PFSK-1 (cell line): ENCODE data around the gene CCDC137.

ENCODE experiments used
- FOXP2 ChIP-seq: optimal IDR thresholded peaks from 2 replicates; pipeline ENCODE3; 2011; ENCODE audit warnings: borderline replicate concordance, control low read depth, inconsistent platforms; ENCODE audit not compliant: insufficient read depth; ENCODE audit errors: extremely low read length, extremely low read depth
- POLR2AphosphoS5 ChIP-seq: IDR thresholded peaks from 2 replicates; pipeline ENCODE4 v1.6.1; 2012; ENCODE audit warnings: low read depth, mild to moderate bottlenecking, control low read depth, low read length, moderate library complexity
- SIN3A ChIP-seq: IDR thresholded peaks from 2 replicates; pipeline ENCODE4 v1.6.1; 2012; ENCODE audit warnings: mild to moderate bottlenecking, low read length, moderate library complexity, borderline replicate concordance; ENCODE audit not compliant: insufficient read depth
- TAF1 ChIP-seq: IDR thresholded peaks from 2 replicates; pipeline ENCODE4 v1.6.1; 2012; ENCODE audit warnings: low read length, control low read depth, borderline replicate concordance; ENCODE audit not compliant: insufficient read depth
- TF ChIP-seq, protein P1 (sequence below), 2 experiments: IDR thresholded peaks; 2 replicates each; pipeline versions ENCODE4 v1.6.1 to v1.8.0; 2011 to 2012; ENCODE audit warnings: low read depth in 2 of 2, low read length in 2 of 2, control low read depth in 1 of 2, inconsistent platforms in 1 of 2, mild to moderate bottlenecking in 1 of 2, moderate library complexity in 1 of 2; ENCODE audit not compliant: insufficient read depth in 1 of 2

CCDC137 gene

DNA sequence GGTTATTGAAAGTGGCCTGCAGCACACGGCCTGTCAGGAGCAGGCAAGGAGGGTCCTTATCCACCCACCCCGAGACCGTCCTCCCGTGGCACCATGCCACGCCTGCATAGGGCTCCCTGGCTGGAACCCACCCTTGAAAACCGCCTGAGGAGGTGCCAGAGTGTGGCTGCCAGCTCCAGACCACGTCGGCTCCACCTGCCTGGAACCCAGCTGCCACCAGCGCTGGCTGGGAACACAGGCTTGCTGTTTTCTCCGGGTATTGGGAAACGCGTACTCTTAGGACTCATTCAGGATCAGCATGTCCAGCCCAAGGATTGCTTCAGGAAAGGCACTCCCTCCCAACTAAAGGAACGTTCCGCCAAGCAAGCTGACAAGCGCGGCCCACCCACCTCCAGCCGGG is 10.4 kb downstream of the CCDC137 start:
- TF ChIP-seq, protein P1, sequence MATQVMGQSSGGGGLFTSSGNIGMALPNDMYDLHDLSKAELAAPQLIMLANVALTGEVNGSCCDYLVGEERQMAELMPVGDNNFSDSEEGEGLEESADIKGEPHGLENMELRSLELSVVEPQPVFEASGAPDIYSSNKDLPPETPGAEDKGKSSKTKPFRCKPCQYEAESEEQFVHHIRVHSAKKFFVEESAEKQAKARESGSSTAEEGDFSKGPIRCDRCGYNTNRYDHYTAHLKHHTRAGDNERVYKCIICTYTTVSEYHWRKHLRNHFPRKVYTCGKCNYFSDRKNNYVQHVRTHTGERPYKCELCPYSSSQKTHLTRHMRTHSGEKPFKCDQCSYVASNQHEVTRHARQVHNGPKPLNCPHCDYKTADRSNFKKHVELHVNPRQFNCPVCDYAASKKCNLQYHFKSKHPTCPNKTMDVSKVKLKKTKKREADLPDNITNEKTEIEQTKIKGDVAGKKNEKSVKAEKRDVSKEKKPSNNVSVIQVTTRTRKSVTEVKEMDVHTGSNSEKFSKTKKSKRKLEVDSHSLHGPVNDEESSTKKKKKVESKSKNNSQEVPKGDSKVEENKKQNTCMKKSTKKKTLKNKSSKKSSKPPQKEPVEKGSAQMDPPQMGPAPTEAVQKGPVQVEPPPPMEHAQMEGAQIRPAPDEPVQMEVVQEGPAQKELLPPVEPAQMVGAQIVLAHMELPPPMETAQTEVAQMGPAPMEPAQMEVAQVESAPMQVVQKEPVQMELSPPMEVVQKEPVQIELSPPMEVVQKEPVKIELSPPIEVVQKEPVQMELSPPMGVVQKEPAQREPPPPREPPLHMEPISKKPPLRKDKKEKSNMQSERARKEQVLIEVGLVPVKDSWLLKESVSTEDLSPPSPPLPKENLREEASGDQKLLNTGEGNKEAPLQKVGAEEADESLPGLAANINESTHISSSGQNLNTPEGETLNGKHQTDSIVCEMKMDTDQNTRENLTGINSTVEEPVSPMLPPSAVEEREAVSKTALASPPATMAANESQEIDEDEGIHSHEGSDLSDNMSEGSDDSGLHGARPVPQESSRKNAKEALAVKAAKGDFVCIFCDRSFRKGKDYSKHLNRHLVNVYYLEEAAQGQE (IDR thresholded peaks at IDR 0.05; ENCODE audit: insufficient read depth in 1 of 2, low read depth in 2 of 2, low read length in 2 of 2) = no peak
- TF ChIP-seq FOXP2 = no peak
- no peak for TF ChIP-seq TAF1
- TF ChIP-seq SIN3A = no peak
- no peak for TF ChIP-seq POLR2AphosphoS5

DNA sequence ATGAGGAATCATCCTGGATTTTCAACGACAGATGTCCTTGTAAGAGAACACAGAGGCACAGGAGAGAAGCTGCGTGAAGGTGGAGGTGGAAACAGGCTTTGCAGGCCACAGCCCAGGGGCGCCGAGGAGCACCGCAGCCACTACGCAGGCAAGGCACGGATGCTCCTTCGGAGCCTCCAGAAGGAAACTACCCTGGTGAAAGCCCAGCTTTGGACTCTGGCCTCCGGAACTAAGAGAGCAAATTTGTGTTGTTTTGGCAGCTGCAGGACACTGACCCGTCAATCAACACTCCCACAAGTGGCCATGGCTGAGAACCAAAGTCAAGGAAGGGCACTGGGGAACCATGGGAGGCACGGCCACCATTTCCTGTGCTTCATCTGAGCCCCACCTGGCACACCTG is 13.6 kb downstream of the CCDC137 start:
- no peak for TF ChIP-seq TAF1
- TF ChIP-seq, protein P1 (IDR thresholded peaks at IDR 0.05; ENCODE audit: insufficient read depth in 1 of 2, low read depth in 2 of 2, low read length in 2 of 2) = no peak
- TF ChIP-seq SIN3A = no peak
- TF ChIP-seq POLR2AphosphoS5 = no peak
- TF ChIP-seq FOXP2 = no peak

DNA sequence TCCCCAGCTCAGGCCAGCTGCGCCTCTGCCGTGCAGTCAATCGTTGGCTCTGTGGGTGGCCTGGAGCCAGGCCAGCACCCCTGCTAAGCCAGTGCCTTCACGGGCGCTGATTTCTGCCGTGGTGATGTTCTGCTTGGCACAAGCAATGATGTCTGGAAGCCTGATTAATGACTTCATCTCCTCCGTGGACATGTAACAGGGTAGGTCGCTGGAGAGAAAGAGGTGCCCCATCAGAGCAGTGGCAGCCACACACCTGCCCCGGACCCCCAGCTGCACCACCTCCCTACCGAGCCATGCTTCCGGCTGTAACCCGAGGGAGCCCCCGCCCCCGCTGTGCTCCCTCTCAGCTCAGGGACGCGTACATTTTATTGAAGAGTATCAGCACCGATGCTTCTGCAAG is 15.1 kb downstream of the CCDC137 start:
- TF ChIP-seq TAF1 (no peak), FOXP2 (no peak), POLR2AphosphoS5 (no peak), SIN3A (no peak)
- TF ChIP-seq, protein P1 (IDR thresholded peaks at IDR 0.05; ENCODE audit: insufficient read depth in 1 of 2, low read depth in 2 of 2, low read length in 2 of 2) = no peak

DNA sequence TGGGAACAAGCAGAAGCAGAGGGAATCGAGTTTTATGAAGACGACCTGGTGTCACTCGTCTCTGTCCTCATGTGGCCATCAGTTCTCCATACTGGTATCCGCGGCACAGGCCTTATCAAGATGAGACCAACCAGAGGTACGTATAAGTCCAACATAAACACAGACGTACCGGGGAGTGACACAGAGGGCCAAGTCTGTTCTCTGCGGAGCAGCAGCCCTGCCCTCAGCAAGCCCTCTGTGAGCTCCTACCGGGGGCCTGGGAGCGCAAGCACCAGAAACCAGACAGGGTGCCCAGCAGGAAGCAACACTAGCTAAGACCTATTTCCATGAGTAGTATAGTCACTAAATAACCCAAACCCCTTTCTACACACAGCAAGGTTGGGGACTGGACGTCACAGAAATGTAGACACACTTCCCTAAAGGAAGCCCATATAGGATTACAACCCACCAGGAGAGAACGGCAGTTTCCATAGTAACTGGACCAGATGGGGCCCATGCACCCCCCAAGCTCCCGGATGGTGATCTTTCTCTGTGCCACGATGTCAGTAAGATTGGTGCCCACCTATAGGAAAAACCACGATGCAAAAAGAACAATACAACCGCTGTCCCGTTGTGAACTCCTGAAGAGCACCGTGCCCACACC is 16.1 kb downstream of the CCDC137 start:
- TF ChIP-seq SIN3A (no peak), POLR2AphosphoS5 (no peak), TAF1 (no peak), FOXP2 (no peak)
- TF ChIP-seq, protein P1 (IDR thresholded peaks at IDR 0.05; ENCODE audit: insufficient read depth in 1 of 2, low read depth in 2 of 2, low read length in 2 of 2) = no peak

DNA sequence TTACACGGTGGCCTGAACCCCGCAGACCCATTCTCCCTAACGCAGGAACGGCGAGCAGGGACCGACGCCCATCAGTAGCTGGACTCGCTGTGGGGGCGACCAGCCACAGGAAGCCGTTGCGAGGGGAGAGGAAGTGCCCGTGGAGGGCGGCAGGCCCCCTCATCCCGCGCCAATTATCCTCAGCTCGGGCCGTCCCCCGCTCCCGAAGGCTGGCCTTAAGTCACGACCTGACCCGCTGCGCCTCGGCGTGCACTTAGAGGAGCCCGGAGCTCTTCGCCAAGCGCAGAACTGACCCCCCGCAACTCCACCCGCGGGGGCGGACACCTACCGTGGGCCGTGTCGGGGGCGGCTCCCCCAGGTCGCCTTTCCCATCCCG is 16.7 kb downstream of the CCDC137 start:
- TF ChIP-seq TAF1 = peak; percentile 3; the same call in 1 of the 2 replicates
- peak; percentile 5; the same call in 1 of the 2 replicates for TF ChIP-seq POLR2AphosphoS5
- TF ChIP-seq SIN3A = no peak
- TF ChIP-seq, protein P1 (IDR thresholded peaks at IDR 0.05; ENCODE audit: insufficient read depth in 1 of 2, low read depth in 2 of 2, low read length in 2 of 2) = no peak
- TF ChIP-seq FOXP2 = no peak
